Endodermal cell (in vitro differentiated cells): ENCODE data around the gene VAV2. TPM values are rescaled to one million over a fixed set of nuclear protein-coding genes. Genes with fewer than 3 reads are reported as not detected.

Source experiments
- DNase-seq: peaks from one replicate; pipeline ENCODE4 v3.0.0-alpha.2; 2017
- H3K27ac ChIP-seq: 2 replicates; pipeline ENCODE4 v1.5.1; 2013; ENCODE audit warnings: mild to moderate bottlenecking, low read depth, low read length, moderate library complexity
- H3K27me3 ChIP-seq: 2 replicates; pipeline ENCODE4 v1.6.1; 2013; ENCODE audit warnings: mild to moderate bottlenecking, low read length, moderate library complexity; ENCODE audit not compliant: insufficient read depth, control insufficient read depth, poor library complexity, severe bottlenecking
- H3K36me3 ChIP-seq: 2 replicates; pipeline ENCODE4 v1.7.0; 2013; ENCODE audit warnings: mild to moderate bottlenecking, low read length, moderate library complexity; ENCODE audit not compliant: control insufficient read depth, insufficient read depth
- H3K4me1 ChIP-seq: one replicate; pipeline ENCODE4 v1.7.0; 2013; ENCODE audit warnings: low read length; ENCODE audit not compliant: control insufficient read depth, insufficient read depth
- H3K4me3 ChIP-seq: 2 replicates; pipeline ENCODE4 v1.5.1; 2013; ENCODE audit warnings: mild to moderate bottlenecking, low read length, moderate library complexity
- H3K9ac ChIP-seq: 2 replicates; pipeline ENCODE4 v1.6.1; 2013; ENCODE audit warnings: mild to moderate bottlenecking, low read length, moderate library complexity; ENCODE audit not compliant: poor library complexity, severe bottlenecking; ENCODE audit errors: extremely low read depth
- H3K9me3 ChIP-seq: 2 replicates; pipeline ENCODE4 v1.6.1; 2013; ENCODE audit warnings: mild to moderate bottlenecking, low read length, moderate library complexity; ENCODE audit not compliant: control insufficient read depth
- H3K27ac Mint-ChIP-seq: 2 replicates; pipeline ENCODE4 v1.8.0; 2020; ENCODE audit warnings: mixed read lengths
- H3K27me3 Mint-ChIP-seq: 2 replicates; pipeline ENCODE4 v1.8.0; 2021; ENCODE audit warnings: mild to moderate bottlenecking, mixed read lengths; ENCODE audit not compliant: insufficient read depth
- H3K36me3 Mint-ChIP-seq: 2 replicates; pipeline ENCODE4 v1.8.0; 2020; ENCODE audit warnings: low read depth, mixed read lengths
- H3K4me1 Mint-ChIP-seq: 2 replicates; pipeline ENCODE4 v1.8.0; 2020; ENCODE audit warnings: mixed read lengths
- H3K4me3 Mint-ChIP-seq: 2 replicates; pipeline ENCODE4 v1.8.0; 2020; ENCODE audit warnings: mild to moderate bottlenecking, moderate library complexity, mixed read lengths
- H3K9me3 Mint-ChIP-seq: 2 replicates; pipeline ENCODE4 v1.8.0; 2020; ENCODE audit warnings: mild to moderate bottlenecking, mixed read lengths
- CTCF ChIP-seq: fragments of 200-600 bp; sonication (generic); conservative IDR thresholded peaks from 2 replicates; pipeline ENCODE4 v1.5.0; 2021; ENCODE audit warnings: antibody characterized with exemption, mild to moderate bottlenecking
- WGBS, 2 experiments: methylation state at CpG; one replicate each; pipeline versions ENCODE4 v1.1.5 to v1.1.7; 2013; ENCODE audit warnings: missing lambda C conversion rate in 2 of 2, mixed read lengths in 1 of 2; ENCODE audit not compliant: insufficient coverage in 1 of 2, insufficient read length in 1 of 2; 5-methylcytosine and 5-hydroxymethylcytosine counted together
- total RNA-seq, 2 donors: library from RNA; stranded (reverse); fragmentation: NEBNext Ultra II Directional in 1 of 2; extraction: Animal tissue kit (Norgen Biotek cat#: 25700) in 1 of 2; gene quantifications; 2 replicates in 1 of 2; 3 replicates in 1 of 2; pipeline ENCODE4 v1.2.1, GENCODE V29; 2021

The VAV2 gene
- total RNA-seq, 2 donors from 2014 or later, result 29.8 to 35.9 TPM

- H3K9ac ChIP-seq, result no peak overlapping the region
- Mint-ChIP-seq H3K9me3 (no peaks in the 10 kb centered on the region), H3K36me3 (peaks cover 20% of the 10 kb centered on the region), H3K27me3 (no peaks in the 10 kb centered on the region), H3K27ac (no peak overlapping the region), H3K4me3 (no peak overlapping the region), H3K4me1 (no peaks in the 10 kb centered on the region)
- H3K4me1 ChIP-seq, result no peaks in the 10 kb centered on the region
- no peaks in the 10 kb centered on the region for H3K9me3 ChIP-seq
- H3K4me3 ChIP-seq, result no peak overlapping the region
- no peak for TF ChIP-seq CTCF
- no peaks in the 10 kb centered on the region for H3K27me3 ChIP-seq
- no peak overlapping the region for H3K27ac ChIP-seq
- peaks cover 17% of the 10 kb centered on the region for H3K36me3 ChIP-seq
- DNase-seq, result no peak
- 91% methylated on average over 7 to 8 of the region's 8 CpGs for WGBS, 2 experiments
Observed at GRCh38 chr9:133795049-133795448, 197.1 kb downstream of the VAV2 start.

- Mint-ChIP-seq H3K27me3 (no peaks in the 10 kb centered on the region), H3K36me3 (peaks cover 20% of the 10 kb centered on the region), H3K4me3 (no peak overlapping the region), H3K9me3 (no peaks in the 10 kb centered on the region), H3K4me1 (no peaks in the 10 kb centered on the region), H3K27ac (no peak overlapping the region)
- H3K9ac ChIP-seq, result no peak overlapping the region
- H3K27me3 ChIP-seq, result no peaks in the 10 kb centered on the region
- no peaks in the 10 kb centered on the region for H3K4me1 ChIP-seq
- H3K36me3 ChIP-seq, result peaks cover 17% of the 10 kb centered on the region
- no peak for DNase-seq
- WGBS, 2 experiments, result 91 to 92% methylated on average over 12 to 27 of the region's 27 CpGs
- H3K9me3 ChIP-seq, result no peaks in the 10 kb centered on the region
- no peak overlapping the region for H3K27ac ChIP-seq
- TF ChIP-seq CTCF, result no peak
- H3K4me3 ChIP-seq, result no peak overlapping the region
Observed at GRCh38 chr9:133794016-133794760, 197.9 kb downstream of the VAV2 start.

GRCh38 chr9:133793471-133793870 is 198.7 kb downstream of the VAV2 start:
- Histone ChIP-seq H3K27ac (no peak overlapping the region), H3K4me3 (no peak overlapping the region), H3K9ac (no peak overlapping the region), H3K4me1 (no peaks in the 10 kb centered on the region), H3K36me3 (peaks cover 17% of the 10 kb centered on the region), H3K9me3 (no peaks in the 10 kb centered on the region), H3K27me3 (no peaks in the 10 kb centered on the region)
- Mint-ChIP-seq H3K27ac (no peak overlapping the region), H3K4me1 (no peaks in the 10 kb centered on the region), H3K9me3 (no peaks in the 10 kb centered on the region), H3K36me3 (peaks cover 20% of the 10 kb centered on the region), H3K4me3 (no peak overlapping the region), H3K27me3 (no peaks in the 10 kb centered on the region)
- DNase-seq, result no peak
- no peak for TF ChIP-seq CTCF
- 86 to 87% methylated on average over 8 to 13 of the region's 13 CpGs for WGBS, 2 experiments
